Urothelium cell line (cell line): ENCODE results near the gene FAM98C.
"Not testable (repeated sequence)": the region's sequence is repeated elsewhere in the genome, so short reads cannot be mapped to it uniquely, and the experiment has no call there.

Experiments
- DNase-seq: peaks from one replicate; pipeline ENCODE4 v3.0.0; 2011; ENCODE audit warnings: low spot score, mixed read lengths
- FAIRE-seq: peaks from 2 replicates; lab custom pipeline; 2011; peaks lifted over from hg19 to GRCh38; lab: Jason Lieb, UNC

FAM98C gene

GRCh38 chr19:38394488-38394887 is 8.4 kb upstream of the FAM98C start:
- FAIRE-seq (no peak), DNase-seq (no peak)

- no peak for DNase-seq
- FAIRE-seq, result no peak
Measured at GRCh38 chr19:38395381-38396114, 7.3 kb upstream of the FAM98C start.

GRCh38 chr19:38399081-38399480 is 3.8 kb upstream of the FAM98C start:
- no peak for DNase-seq
- FAIRE-seq, result no peak

- DNase-seq (no peak), FAIRE-seq (no peak)
Measured at GRCh38 chr19:38399537-38399936, 3.4 kb upstream of the FAM98C start.

GRCh38 chr19:38400361-38400760 is 2.5 kb upstream of the FAM98C start:
- FAIRE-seq, result no peak
- DNase-seq, result no peak

- FAIRE-seq, result no peak
- DNase-seq, result no peak
Measured at GRCh38 chr19:38401148-38401547, 1.7 kb upstream of the FAM98C start.

GRCh38 chr19:38402623-38402966 is 298 bp upstream of the FAM98C start:
- FAIRE-seq (no peak), DNase-seq (no peak)

- no peak for FAIRE-seq
Measured at GRCh38 chr19:38404858-38405257, 2.0 kb downstream of the FAM98C start.

GRCh38 chr19:38405276-38405675 is 2.4 kb downstream of the FAM98C start:
- DNase-seq (no peak), FAIRE-seq (no peak)

More at GRCh38 chr19:38404858-38405257, 2.0 kb downstream of the FAM98C start:
- DNase-seq, result no peak

GRCh38 chr19:38409631-38410133 is 6.8 kb downstream of the FAM98C start:
- FAIRE-seq (no peak), DNase-seq (peak; percentile 31)

- FAIRE-seq, DNase-seq: not testable (repeated sequence)
Measured at GRCh38 chr19:38410407-38410806, 7.5 kb downstream of the FAM98C start.

GRCh38 chr19:38411041-38411712 is 8.3 kb downstream of the FAM98C start:
- FAIRE-seq, result no peak
- no peak for DNase-seq

GRCh38 chr19:38411898-38412297 is 9.0 kb downstream of the FAM98C start:
- FAIRE-seq, DNase-seq: not testable (repeated sequence)

GRCh38 chr19:38412491-38412890 is 9.6 kb downstream of the FAM98C start:
- DNase-seq (no peak), FAIRE-seq (no peak)

GRCh38 chr19:38412961-38413360 is 10.1 kb downstream of the FAM98C start:
- no peak for FAIRE-seq

GRCh38 chr19:38413416-38413815 is 10.5 kb downstream of the FAM98C start:
- no peak for FAIRE-seq
- no peak for DNase-seq

More at GRCh38 chr19:38412961-38413360, 10.1 kb downstream of the FAM98C start:
- no peak for DNase-seq

- FAIRE-seq, result no peak
- DNase-seq, result no peak
Measured at GRCh38 chr19:38417146-38417543, 14.3 kb downstream of the FAM98C start.

GRCh38 chr19:38417544-38418506 is 14.9 kb downstream of the FAM98C start:
- no peak for FAIRE-seq
- DNase-seq, result no peak

GRCh38 chr19:38420935-38421334 is 18.0 kb downstream of the FAM98C start:
- FAIRE-seq (no peak), DNase-seq (no peak)

- DNase-seq, result no peak
- FAIRE-seq, result no peak
Measured at GRCh38 chr19:38421856-38422255, 19.0 kb downstream of the FAM98C start.

- DNase-seq (no peak), FAIRE-seq (no peak)
Measured at GRCh38 chr19:38422438-38422837, 19.5 kb downstream of the FAM98C start.
